GM21528 (cell line): Measurements from ENCODE around the gene ANLN.

Source experiments
- ATAC-seq: cut with Tn5 transposase; IDR thresholded peaks from one replicate; pipeline ENCODE4 v1.9.1; 2021; ENCODE audit warnings: mild to moderate bottlenecking, moderate library complexity; ENCODE audit not compliant: unreplicated experiment, low FRiP score

The ANLN gene

GRCh38 chr7:36406156-36406555, 16.5 kb downstream of the ANLN start:
- no peak for ATAC-seq

- ATAC-seq = no peak
Measured at GRCh38 chr7:36407636-36408550, 18.2 kb downstream of the ANLN start.

- no peak for ATAC-seq
Measured at GRCh38 chr7:36408589-36408988, 18.9 kb downstream of the ANLN start.

- ATAC-seq = no peak
Measured at GRCh38 chr7:36409180-36409579, 19.5 kb downstream of the ANLN start.

- no peak for ATAC-seq
Measured at GRCh38 chr7:36415144-36415543, 25.5 kb downstream of the ANLN start.

GRCh38 chr7:36416251-36416650, 26.6 kb downstream of the ANLN start:
- ATAC-seq = no peak

- no peak for ATAC-seq
Measured at GRCh38 chr7:36420307-36420706, 30.6 kb downstream of the ANLN start.

GRCh38 chr7:36422072-36422471, 32.4 kb downstream of the ANLN start:
- no peak for ATAC-seq

GRCh38 chr7:36423633-36424032, 34.0 kb downstream of the ANLN start:
- no peak for ATAC-seq

GRCh38 chr7:36430186-36430585, 40.5 kb downstream of the ANLN start:
- no peak for ATAC-seq

GRCh38 chr7:36430881-36431280, 41.2 kb downstream of the ANLN start:
- ATAC-seq = no peak

GRCh38 chr7:36438211-36438610, 48.5 kb downstream of the ANLN start:
- ATAC-seq = no peak

GRCh38 chr7:36439624-36440023, 50.0 kb downstream of the ANLN start:
- no peak for ATAC-seq

- no peak for ATAC-seq
Measured at GRCh38 chr7:36440880-36441279, 51.2 kb downstream of the ANLN start.

GRCh38 chr7:36441344-36442022, 51.8 kb downstream of the ANLN start:
- ATAC-seq = no peak

- no peak for ATAC-seq
Measured at GRCh38 chr7:36448781-36449379, 59.2 kb downstream of the ANLN start.

- no peak for ATAC-seq
Measured at GRCh38 chr7:36449685-36450084, 60.0 kb downstream of the ANLN start.

GRCh38 chr7:36453769-36454168, 64.1 kb downstream of the ANLN start:
- ATAC-seq = no peak

GRCh38 chr7:36455646-36456045, 66.0 kb downstream of the ANLN start:
- no peak for ATAC-seq

- no peak for ATAC-seq
Measured at GRCh38 chr7:36456138-36456537, 66.5 kb downstream of the ANLN start.

- no peak for ATAC-seq
Measured at GRCh38 chr7:36456548-36456947, 66.9 kb downstream of the ANLN start.
